Nephron (organoid): ENCODE measurements around the gene GREM2.

Experiments used
- H3K27ac Mint-ChIP-seq, 3 experiments: 2 replicates each; pipeline ENCODE4 v1.8.0; 2020; ENCODE audit warnings: mixed read lengths in 3 of 3, mild to moderate bottlenecking in 2 of 3, moderate library complexity in 1 of 3
- H3K27me3 Mint-ChIP-seq: 2 replicates; pipeline ENCODE4 v1.8.0; 2021; ENCODE audit warnings: low read depth, mild to moderate bottlenecking, moderate library complexity, mixed read lengths
- H3K36me3 Mint-ChIP-seq: 2 replicates; pipeline ENCODE4 v1.8.0; 2020; ENCODE audit warnings: low read depth, mixed read lengths
- H3K4me1 Mint-ChIP-seq: 2 replicates; pipeline ENCODE4 v1.8.0; 2020; ENCODE audit warnings: mixed read lengths
- H3K4me3 Mint-ChIP-seq, 3 experiments: 2 replicates each; pipeline ENCODE4 v1.8.0; 2020; ENCODE audit warnings: mild to moderate bottlenecking in 3 of 3, mixed read lengths in 3 of 3, moderate library complexity in 2 of 3
- H3K9me3 Mint-ChIP-seq: 2 replicates; pipeline ENCODE4 v1.8.0; 2020; ENCODE audit warnings: mixed read lengths
- TF ChIP-seq, protein P1 (sequence below), 3 experiments: fragments of 200-600 bp; sonication (generic); IDR thresholded peaks; one replicate each; pipeline ENCODE4 v1.5.0; 2021; ENCODE audit warnings: antibody characterized with exemption in 3 of 3; ENCODE audit not compliant: unreplicated experiment in 3 of 3

GREM2 gene

GRCh38 chr1:240522122-240522822, 89.7 kb downstream of the GREM2 start:
- Mint-ChIP-seq H3K27ac (no peak overlapping the region), H3K9me3 (no peaks in the 10 kb centered on the region), H3K4me3 (no peak overlapping the region), H3K4me1 (peaks cover 28% of the 10 kb centered on the region), H3K36me3 (no peaks in the 10 kb centered on the region), H3K27me3 (peaks cover 1% of the 10 kb centered on the region)
- TF ChIP-seq, protein P1, sequence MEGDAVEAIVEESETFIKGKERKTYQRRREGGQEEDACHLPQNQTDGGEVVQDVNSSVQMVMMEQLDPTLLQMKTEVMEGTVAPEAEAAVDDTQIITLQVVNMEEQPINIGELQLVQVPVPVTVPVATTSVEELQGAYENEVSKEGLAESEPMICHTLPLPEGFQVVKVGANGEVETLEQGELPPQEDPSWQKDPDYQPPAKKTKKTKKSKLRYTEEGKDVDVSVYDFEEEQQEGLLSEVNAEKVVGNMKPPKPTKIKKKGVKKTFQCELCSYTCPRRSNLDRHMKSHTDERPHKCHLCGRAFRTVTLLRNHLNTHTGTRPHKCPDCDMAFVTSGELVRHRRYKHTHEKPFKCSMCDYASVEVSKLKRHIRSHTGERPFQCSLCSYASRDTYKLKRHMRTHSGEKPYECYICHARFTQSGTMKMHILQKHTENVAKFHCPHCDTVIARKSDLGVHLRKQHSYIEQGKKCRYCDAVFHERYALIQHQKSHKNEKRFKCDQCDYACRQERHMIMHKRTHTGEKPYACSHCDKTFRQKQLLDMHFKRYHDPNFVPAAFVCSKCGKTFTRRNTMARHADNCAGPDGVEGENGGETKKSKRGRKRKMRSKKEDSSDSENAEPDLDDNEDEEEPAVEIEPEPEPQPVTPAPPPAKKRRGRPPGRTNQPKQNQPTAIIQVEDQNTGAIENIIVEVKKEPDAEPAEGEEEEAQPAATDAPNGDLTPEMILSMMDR (IDR thresholded peaks at IDR 0.05; ENCODE audit: unreplicated experiment in 3 of 3) = no peak

- Mint-ChIP-seq H3K4me3 (no peak overlapping the region), H3K27ac (no peak overlapping the region), H3K9me3 (no peaks in the 10 kb centered on the region), H3K36me3 (no peaks in the 10 kb centered on the region), H3K27me3 (no peaks in the 10 kb centered on the region), H3K4me1 (no peaks in the 10 kb centered on the region)
- TF ChIP-seq, protein P1 (IDR thresholded peaks at IDR 0.05; ENCODE audit: unreplicated experiment in 3 of 3) = no peak
Measured at GRCh38 chr1:240517891-240518290, 94.1 kb downstream of the GREM2 start.

DNA sequence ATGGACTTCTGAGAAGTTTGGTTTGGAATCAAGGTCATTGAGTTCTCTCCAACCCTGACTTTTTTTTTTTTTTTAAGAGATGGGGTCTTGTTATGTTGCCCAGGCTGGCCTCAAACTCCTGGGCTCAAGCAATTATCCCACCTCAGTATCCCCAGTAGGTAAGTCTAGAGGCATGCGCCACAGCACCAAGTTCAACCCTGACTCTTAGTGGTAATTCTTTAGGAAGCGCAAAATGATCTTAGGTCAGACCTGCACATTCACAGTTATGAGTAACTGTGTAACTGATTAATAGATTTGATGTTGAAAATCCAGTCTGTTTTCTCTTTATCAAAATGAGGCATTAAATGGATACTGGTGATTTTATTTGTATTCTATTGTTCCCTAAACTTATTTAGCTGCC, 95.9 kb downstream of the GREM2 start:
- TF ChIP-seq, protein P1 (IDR thresholded peaks at IDR 0.05; ENCODE audit: unreplicated experiment in 3 of 3) = no peak
- Mint-ChIP-seq H3K4me1 (no peaks in the 10 kb centered on the region), H3K4me3 (no peak overlapping the region), H3K36me3 (no peaks in the 10 kb centered on the region), H3K27me3 (no peaks in the 10 kb centered on the region), H3K27ac (no peak overlapping the region), H3K9me3 (no peaks in the 10 kb centered on the region)

GRCh38 chr1:240515505-240515904, 96.5 kb downstream of the GREM2 start:
- Mint-ChIP-seq H3K9me3 (no peaks in the 10 kb centered on the region), H3K4me3 (no peak overlapping the region), H3K27ac (no peak overlapping the region), H3K27me3 (no peaks in the 10 kb centered on the region), H3K36me3 (no peaks in the 10 kb centered on the region), H3K4me1 (no peaks in the 10 kb centered on the region)
- TF ChIP-seq, protein P1 (IDR thresholded peaks at IDR 0.05; ENCODE audit: unreplicated experiment in 3 of 3) = no peak

- Mint-ChIP-seq H3K4me3 (no peak overlapping the region), H3K27ac (no peak overlapping the region)
- TF ChIP-seq, protein P1 (IDR thresholded peaks at IDR 0.05; ENCODE audit: unreplicated experiment in 3 of 3) = no peak
Measured at GRCh38 chr1:240511789-240512188, 100.2 kb downstream of the GREM2 start.

GRCh38 chr1:240508950-240509349, 103.0 kb downstream of the GREM2 start:
- no peaks in the 10 kb centered on the region for H3K9me3 Mint-ChIP-seq
- no peaks in the 10 kb centered on the region for H3K36me3 Mint-ChIP-seq
- H3K4me1 Mint-ChIP-seq = peaks cover 13% of the 10 kb centered on the region
- TF ChIP-seq, protein P1 (IDR thresholded peaks at IDR 0.05; ENCODE audit: unreplicated experiment in 3 of 3) = no peak
- peaks cover 4% of the 10 kb centered on the region for H3K27me3 Mint-ChIP-seq
- no peak overlapping the region for H3K4me3 Mint-ChIP-seq
- H3K27ac Mint-ChIP-seq = no peak overlapping the region

More at GRCh38 chr1:240511789-240512188, 100.2 kb downstream of the GREM2 start:
- H3K9me3 Mint-ChIP-seq = no peaks in the 10 kb centered on the region
- peaks cover 13% of the 10 kb centered on the region for H3K4me1 Mint-ChIP-seq
- no peaks in the 10 kb centered on the region for H3K36me3 Mint-ChIP-seq
- peaks cover 4% of the 10 kb centered on the region for H3K27me3 Mint-ChIP-seq
